GM18907 (cell line): Measurements from ENCODE around the gene PYGM.

ENCODE experiments used
- ATAC-seq: cut with Tn5 transposase; IDR thresholded peaks from one replicate; pipeline ENCODE4 v1.9.1; 2021; ENCODE audit warnings: mild to moderate bottlenecking, moderate library complexity; ENCODE audit not compliant: unreplicated experiment

The PYGM gene

GRCh38 chr11:64739871-64740270, 19.9 kb downstream of the PYGM start:
- no peak for ATAC-seq

- no peak for ATAC-seq
Observed at GRCh38 chr11:64736654-64737053, 23.1 kb downstream of the PYGM start.

GRCh38 chr11:64735725-64736259, 24.0 kb downstream of the PYGM start:
- no peak for ATAC-seq

GRCh38 chr11:64734811-64735724, 24.7 kb downstream of the PYGM start:
- ATAC-seq = no peak

- ATAC-seq = no peak
Observed at GRCh38 chr11:64731601-64732000, 28.2 kb downstream of the PYGM start.

- ATAC-seq = no peak
Observed at GRCh38 chr11:64729851-64730382, 29.9 kb downstream of the PYGM start.

- no peak for ATAC-seq
Observed at GRCh38 chr11:64728757-64729365, 30.9 kb downstream of the PYGM start.

GRCh38 chr11:64726867-64727530, 32.8 kb downstream of the PYGM start:
- ATAC-seq = no peak

- no peak for ATAC-seq
Observed at GRCh38 chr11:64726211-64726641, 33.5 kb downstream of the PYGM start.

GRCh38 chr11:64724863-64725532, 34.8 kb downstream of the PYGM start:
- ATAC-seq = no peak

- no peak for ATAC-seq
Observed at GRCh38 chr11:64723907-64724862, 35.6 kb downstream of the PYGM start.

- peak; percentile 82 for ATAC-seq
Observed at GRCh38 chr11:64723117-64723906, 36.5 kb downstream of the PYGM start, which contains the start of gene NRXN2. TSS of gene NRXN2 (minus strand) at chr11:64723197. CDS start at chr11:64713699, 9,498 bp downstream.

GRCh38 chr11:64722141-64723065, 37.4 kb downstream of the PYGM start:
- ATAC-seq = no peak

- no peak for ATAC-seq
Observed at GRCh38 chr11:64721359-64721699, 38.4 kb downstream of the PYGM start.

- no peak for ATAC-seq
Observed at GRCh38 chr11:64720640-64721358, 39.0 kb downstream of the PYGM start.

GRCh38 chr11:64720167-64720566, 39.6 kb downstream of the PYGM start:
- no peak for ATAC-seq

GRCh38 chr11:64719406-64719805, 40.4 kb downstream of the PYGM start:
- no peak for ATAC-seq
